HEK293 (cell line): ENCODE data around the gene GAP43.

Source experiments
- CTCF ChIA-PET: fragments of 350-600 bp; formaldehyde crosslinking; extraction: SDS; loops from one replicate; lab custom pipeline; 2021; ENCODE audit warnings: antibody characterized with exemption; lab: Yijun Ruan, JAX
- POLR2A ChIA-PET: fragments of 300-600 bp; formaldehyde crosslinking; extraction: SDS; loops from one replicate; lab custom pipeline; 2020; ENCODE audit warnings: antibody characterized with exemption, inconsistent platforms; lab: Yijun Ruan, JAX
- H3K27ac ChIP-seq: fragments of 200-500 bp; sonication (Bioruptor generic); 2 replicates; pipeline ENCODE4 v1.5.1; 2014; ENCODE audit warnings: low read depth, low read length, control low read depth, inconsistent platforms; ENCODE audit errors: extremely low read depth
- H3K36me3 ChIP-seq, 2 experiments: fragments of 200-500 bp in 1 of 2; sonication (Bioruptor generic) in 1 of 2; 1 replicate in 1 of 2; 2 replicates in 1 of 2; pipeline ENCODE4 v1.5.1; 2014 to 2017; ENCODE audit warnings: inconsistent platforms in 2 of 2, low read length in 2 of 2; ENCODE audit not compliant: control insufficient read depth in 2 of 2, insufficient read depth in 1 of 2
- H3K4me1 ChIP-seq: fragments of 200-500 bp; sonication (Bioruptor generic); 2 replicates; pipeline ENCODE4 v1.5.1; 2014; ENCODE audit warnings: mild to moderate bottlenecking, low read length, inconsistent platforms; ENCODE audit not compliant: control insufficient read depth, insufficient read depth
- H3K4me3 ChIP-seq: 2 replicates; pipeline ENCODE4 v1.5.1; 2011; ENCODE audit warnings: low read depth, mild to moderate bottlenecking, control low read depth, low read length, moderate library complexity
- H3K9me3 ChIP-seq: fragments of 200-500 bp; sonication (Bioruptor generic); 2 replicates; pipeline ENCODE4 v1.5.1; 2014; ENCODE audit warnings: low read depth, low read length, inconsistent platforms; ENCODE audit not compliant: control insufficient read depth, insufficient read depth
- GLIS2 ChIP-seq: fragments of 450-650 bp; formaldehyde crosslinking; IDR thresholded peaks from 2 replicates; pipeline ENCODE4 v1.5.1; 2016; ENCODE audit warnings: missing biosample characterization, missing genetic modification characterization
- KLF1 ChIP-seq: fragments of 450-650 bp; formaldehyde crosslinking; IDR thresholded peaks from 2 replicates; pipeline ENCODE4 v1.5.1; 2016; ENCODE audit warnings: missing biosample characterization, missing genetic modification characterization
- KLF16 ChIP-seq: fragments of 450-650 bp; formaldehyde crosslinking; IDR thresholded peaks from 2 replicates; pipeline ENCODE4 v1.5.1; 2017; ENCODE audit warnings: missing biosample characterization, missing genetic modification characterization
- MZF1 ChIP-seq: fragments of 450-650 bp; formaldehyde crosslinking; IDR thresholded peaks from 2 replicates; pipeline ENCODE4 v1.5.1; 2017; ENCODE audit warnings: missing biosample characterization, missing genetic modification characterization, borderline replicate concordance
- PRDM1 ChIP-seq: fragments of 450-650 bp; formaldehyde crosslinking; IDR thresholded peaks from 2 replicates; pipeline ENCODE4; 2016; ENCODE audit warnings: missing biosample characterization, missing genetic modification characterization
- SALL2 ChIP-seq: fragments of 450-650 bp; formaldehyde crosslinking; IDR thresholded peaks from 2 replicates; pipeline ENCODE4 v1.5.0; 2017; ENCODE audit warnings: missing biosample characterization, mild to moderate bottlenecking, missing genetic modification characterization, borderline replicate concordance
- ZBTB11 ChIP-seq: fragments of 450-650 bp; formaldehyde crosslinking; conservative IDR thresholded peaks from 2 replicates; pipeline ENCODE4 v1.5.1; 2016; ENCODE audit warnings: low read depth, missing biosample characterization, missing genetic modification characterization
- ZFP37 ChIP-seq: fragments of 450-650 bp; formaldehyde crosslinking; IDR thresholded peaks from 2 replicates; pipeline ENCODE4 v1.5.1; 2016; ENCODE audit warnings: missing biosample characterization, missing genetic modification characterization
- ZFP41 ChIP-seq: fragments of 450-650 bp; formaldehyde crosslinking; IDR thresholded peaks from 2 replicates; pipeline ENCODE4 v1.5.1; 2016; ENCODE audit warnings: missing biosample characterization, missing genetic modification characterization, borderline replicate concordance
- ZNF18 ChIP-seq: fragments of 450-650 bp; formaldehyde crosslinking; IDR thresholded peaks from 2 replicates; pipeline ENCODE4 v1.5.1; 2016; ENCODE audit warnings: missing biosample characterization, missing genetic modification characterization
- ZNF184 ChIP-seq: fragments of 450-650 bp; IDR thresholded peaks from 2 replicates; pipeline ENCODE4 v1.5.1; 2018; ENCODE audit warnings: missing biosample characterization, mild to moderate bottlenecking, missing genetic modification characterization
- ZNF48 ChIP-seq: fragments of 450-650 bp; formaldehyde crosslinking; IDR thresholded peaks from 2 replicates; pipeline ENCODE4 v1.5.1; 2016; ENCODE audit warnings: missing biosample characterization, missing genetic modification characterization
- ZNF510 ChIP-seq: fragments of 450-650 bp; formaldehyde crosslinking; IDR thresholded peaks from 2 replicates; pipeline ENCODE4 v1.5.1; 2018; ENCODE audit warnings: mild to moderate bottlenecking, missing genetic modification characterization, missing biosample characterization; ENCODE audit not compliant: insufficient replicate concordance
- ZNF561 ChIP-seq: fragments of 450-650 bp; IDR thresholded peaks from 2 replicates; pipeline ENCODE4 v1.5.1; 2018; ENCODE audit warnings: missing biosample characterization, missing genetic modification characterization, borderline replicate concordance
- ZNF658 ChIP-seq: fragments of 450-650 bp; formaldehyde crosslinking; IDR thresholded peaks from 2 replicates; pipeline ENCODE4; 2016; ENCODE audit warnings: missing biosample characterization, missing genetic modification characterization
- ZNF664 ChIP-seq: fragments of 450-650 bp; formaldehyde crosslinking; IDR thresholded peaks from 2 replicates; pipeline ENCODE4 v1.5.1; 2016; ENCODE audit warnings: missing biosample characterization, missing genetic modification characterization
- ZNF692 ChIP-seq: fragments of 450-650 bp; formaldehyde crosslinking; IDR thresholded peaks from 2 replicates; pipeline ENCODE4 v1.5.1; 2016; ENCODE audit warnings: missing biosample characterization, missing genetic modification characterization
- ZNF704 ChIP-seq: fragments of 450-650 bp; formaldehyde crosslinking; IDR thresholded peaks from 2 replicates; pipeline ENCODE4 v1.5.1; 2016; ENCODE audit warnings: missing biosample characterization, missing genetic modification characterization
- ZNF747 ChIP-seq: fragments of 450-650 bp; formaldehyde crosslinking; IDR thresholded peaks from 2 replicates; pipeline ENCODE4 v1.5.1; 2016; ENCODE audit warnings: missing biosample characterization, missing genetic modification characterization
- TF ChIP-seq, protein P1 (sequence below): fragments of 450-650 bp; formaldehyde crosslinking; IDR thresholded peaks from 2 replicates; pipeline ENCODE4 v1.5.1; 2017; ENCODE audit warnings: missing biosample characterization, missing genetic modification characterization

Gene GAP43

GRCh38 chr3:115760716-115761115 lies 137.4 kb downstream of the GAP43 start:
- H3K4me1 ChIP-seq, result no peaks in the 10 kb centered on the region
- H3K27ac ChIP-seq, result no peak overlapping the region
- ChIA-PET CTCF (interaction anchor here (0.6 kb wide), 1 partner anchor 259 kb away, joined by 3 read pairs; no protein-coding TSS in a partner anchor), POLR2A (no interaction called here)
- no peaks in the 10 kb centered on the region for H3K9me3 ChIP-seq
- H3K36me3 ChIP-seq, result no peaks in the 10 kb centered on the region
- H3K4me3 ChIP-seq, result no peak overlapping the region
- no peak for TF ChIP-seq ZNF747 (tag by site-specific recombination)
- no peak for TF ChIP-seq KLF16
- TF ChIP-seq ZNF664 (tag by site-specific recombination), result no peak
- TF ChIP-seq ZNF658 (tag by site-specific recombination), result no peak
- TF ChIP-seq ZFP41 (tag by site-specific recombination), result no peak
- TF ChIP-seq MZF1 (tag by site-specific recombination), result no peak
- TF ChIP-seq ZFP37 (tag by site-specific recombination), result no peak
- TF ChIP-seq GLIS2, result no peak
- TF ChIP-seq ZNF18, result no peak
- no peak for TF ChIP-seq ZNF184
- TF ChIP-seq SALL2 (tag by site-specific recombination), result no peak
- TF ChIP-seq ZNF561 (tag by site-specific recombination), result no peak
- no peak for TF ChIP-seq ZNF510 (tag by site-specific recombination)
- no peak for TF ChIP-seq ZNF48 (tag by site-specific recombination)
- no peak for TF ChIP-seq ZBTB11
- TF ChIP-seq KLF1, result no peak
- no peak for TF ChIP-seq ZNF692 (tag by site-specific recombination)
- TF ChIP-seq, protein P1, sequence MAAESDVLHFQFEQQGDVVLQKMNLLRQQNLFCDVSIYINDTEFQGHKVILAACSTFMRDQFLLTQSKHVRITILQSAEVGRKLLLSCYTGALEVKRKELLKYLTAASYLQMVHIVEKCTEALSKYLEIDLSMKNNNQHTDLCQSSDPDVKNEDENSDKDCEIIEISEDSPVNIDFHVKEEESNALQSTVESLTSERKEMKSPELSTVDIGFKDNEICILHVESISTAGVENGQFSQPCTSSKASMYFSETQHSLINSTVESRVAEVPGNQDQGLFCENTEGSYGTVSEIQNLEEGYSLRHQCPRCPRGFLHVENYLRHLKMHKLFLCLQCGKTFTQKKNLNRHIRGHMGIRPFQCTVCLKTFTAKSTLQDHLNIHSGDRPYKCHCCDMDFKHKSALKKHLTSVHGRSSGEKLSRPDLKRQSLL (tag by site-specific recombination), result no peak
- TF ChIP-seq PRDM1 (tag by site-specific recombination), result no peak
- no peak for TF ChIP-seq ZNF704 (tag by site-specific recombination)
